IMR-90 (cell line): ENCODE data around the gene HERC4. TPM values are rescaled to one million over a fixed set of nuclear protein-coding genes. Genes with fewer than 3 reads are reported as not detected.

Experiments
- CEBPB ChIP-seq: IDR thresholded peaks from 2 replicates; pipeline ENCODE4 v1.6.1; 2012; ENCODE audit warnings: low read depth, low read length, improper control_type of control experiment
- CTCF ChIP-seq: conservative IDR thresholded peaks from 2 replicates; pipeline ENCODE4 v1.5.1; 2012; ENCODE audit warnings: mild to moderate bottlenecking, low read depth, low read length, improper control_type of control experiment
- FOS ChIP-seq: fragments of 150-350 bp; IDR thresholded peaks from 2 replicates; pipeline ENCODE4 v1.6.1; 2016; ENCODE audit warnings: low read depth, low read length
- MAFK ChIP-seq: IDR thresholded peaks from 2 replicates; pipeline ENCODE4 v1.6.1; 2012; ENCODE audit warnings: low read depth, low read length, improper control_type of control experiment
- MAZ ChIP-seq: IDR thresholded peaks from 2 replicates; pipeline ENCODE4 v1.6.1; 2012; ENCODE audit warnings: low read depth, mild to moderate bottlenecking, low read length, improper control_type of control experiment, moderate library complexity, borderline replicate concordance
- POLR2A ChIP-seq: IDR thresholded peaks from 2 replicates; pipeline ENCODE4 v1.6.1; 2012; ENCODE audit warnings: mild to moderate bottlenecking, low read depth, low read length
- RFX5 ChIP-seq: IDR thresholded peaks from 2 replicates; pipeline ENCODE4 v1.8.0; 2012; ENCODE audit warnings: low read depth, mild to moderate bottlenecking, low read length, moderate library complexity
- polyA plus RNA-seq, 3 experiments: library from polyadenylated mRNA; depleted of rRNA; stranded (reverse); fragments of >200 nt; gene quantifications; 2 replicates each; pipeline ENCODE4 v1.2.3, GENCODE V29; 2012; ENCODE audit warnings: low replicate concordance in 1 of 3
- total RNA-seq: library from RNA; depleted of rRNA; stranded (reverse); fragments of >200 nt; gene quantifications from 2 replicates; pipeline ENCODE4 v1.2.3, GENCODE V29; 2012

Gene HERC4
- total and polyA plus RNA-seq, 2 of the 4 experiments (the other 2 are of a cell fraction): 66.6 to 92.8 TPM

GRCh38 chr10:68124718-68125117 is 49.6 kb upstream of the HERC4 start (continued):
- TF ChIP-seq CTCF: no peak
- TF ChIP-seq FOS: no peak
- TF ChIP-seq CEBPB: no peak
- TF ChIP-seq POLR2A: no peak
- no peak for TF ChIP-seq MAZ
- TF ChIP-seq MAFK: no peak
- TF ChIP-seq RFX5: no peak
